GM08714 (cell line): ENCODE measurements around the gene NUDT9.
"Not testable (repeated sequence)": the region's sequence is repeated elsewhere in the genome, so short reads cannot be mapped to it uniquely, and the experiment has no call there.

ENCODE experiments used
- H3K4me3 ChIP-seq: fragments of 200-500 bp; sonication (Bioruptor generic); 2 replicates; pipeline ENCODE4 v1.5.1; 2014; ENCODE audit warnings: mild to moderate bottlenecking, low read length, inconsistent platforms
- ZNF274 ChIP-seq: IDR thresholded peaks from 2 replicates; pipeline ENCODE4 v1.6.1; 2012; ENCODE audit warnings: mild to moderate bottlenecking, low read depth, low read length

Gene NUDT9

DNA sequence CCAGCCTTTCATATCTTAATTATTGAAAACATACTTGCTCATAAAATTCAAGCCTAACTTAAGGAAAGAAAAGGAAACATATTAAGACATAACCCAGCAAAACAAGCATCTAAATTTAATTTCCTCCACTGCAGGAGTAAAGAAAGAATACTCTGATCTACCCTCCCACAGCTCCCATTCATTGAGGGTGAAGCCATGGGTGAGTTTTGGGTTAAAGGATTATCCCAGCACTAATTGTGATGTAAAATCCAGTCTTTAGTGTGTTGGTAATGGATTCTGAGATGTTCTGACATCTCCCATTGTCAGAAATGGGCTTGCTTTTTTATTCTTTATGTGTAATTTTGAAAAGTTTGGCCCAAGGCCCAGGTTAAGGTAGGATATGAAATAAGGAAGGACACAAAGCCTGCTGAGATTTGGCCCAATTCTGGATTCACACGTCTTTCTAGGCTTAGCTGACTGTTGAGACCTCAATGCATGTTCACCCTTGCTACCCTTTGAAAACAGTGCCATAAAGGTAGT, 56.4 kb downstream of the NUDT9 start:
- TF ChIP-seq ZNF274, result no peak
- H3K4me3 ChIP-seq, result no peak overlapping the region

DNA sequence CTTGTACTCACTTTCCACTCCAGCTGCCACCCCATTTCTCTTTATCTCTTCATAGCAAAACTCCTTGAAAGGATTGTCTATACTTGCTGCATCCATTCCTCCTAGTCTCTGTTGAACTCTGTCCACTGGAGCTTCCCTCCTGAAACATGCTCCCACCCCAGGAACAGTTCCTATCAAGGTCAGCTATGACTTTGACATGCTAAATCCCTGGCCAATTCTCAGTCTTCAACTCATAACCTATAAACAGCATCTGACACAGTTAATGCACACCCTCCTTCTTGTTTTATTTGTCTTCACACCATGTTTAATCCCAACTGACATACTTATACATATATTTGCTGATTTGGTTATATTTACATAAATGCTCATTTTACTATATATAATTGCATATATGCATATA, 59.0 kb downstream of the NUDT9 start:
- H3K4me3 ChIP-seq, result no peak overlapping the region
- no peak for TF ChIP-seq ZNF274

- H3K4me3 ChIP-seq, result not testable (repeated sequence)
These were observed 60.9 kb downstream of the NUDT9 start for GRCh38 chr4:87483247-87483646.

DNA sequence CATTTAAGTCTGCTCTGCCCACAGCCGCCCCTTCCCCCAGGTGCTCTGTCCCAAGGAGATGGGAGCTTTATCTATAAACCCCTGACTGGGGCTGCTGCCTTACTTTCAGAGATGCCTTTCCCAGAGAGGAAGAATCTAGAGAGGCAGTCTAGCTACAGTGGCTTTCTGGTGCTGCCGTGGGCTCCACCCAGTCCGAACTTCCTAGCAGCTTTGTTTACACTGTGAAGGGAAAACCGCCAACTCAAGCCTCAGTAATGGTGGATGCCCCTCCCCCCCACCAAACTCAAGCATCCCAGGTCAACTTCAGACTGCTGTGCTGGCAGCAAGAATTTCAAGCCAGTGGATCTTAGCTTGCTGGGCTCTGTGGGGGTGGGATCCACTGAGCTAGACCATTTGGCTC, 66.3 kb downstream of the NUDT9 start:
- H3K4me3 ChIP-seq, result not testable (repeated sequence)

- TF ChIP-seq ZNF274, result no peak
- no peak overlapping the region for H3K4me3 ChIP-seq
These were observed 67.3 kb downstream of the NUDT9 start for GRCh38 chr4:87489678-87490077.

GRCh38 chr4:87490664-87491369, 68.4 kb downstream of the NUDT9 start:
- H3K4me3 ChIP-seq, result no peak overlapping the region
- TF ChIP-seq ZNF274, result no peak

DNA sequence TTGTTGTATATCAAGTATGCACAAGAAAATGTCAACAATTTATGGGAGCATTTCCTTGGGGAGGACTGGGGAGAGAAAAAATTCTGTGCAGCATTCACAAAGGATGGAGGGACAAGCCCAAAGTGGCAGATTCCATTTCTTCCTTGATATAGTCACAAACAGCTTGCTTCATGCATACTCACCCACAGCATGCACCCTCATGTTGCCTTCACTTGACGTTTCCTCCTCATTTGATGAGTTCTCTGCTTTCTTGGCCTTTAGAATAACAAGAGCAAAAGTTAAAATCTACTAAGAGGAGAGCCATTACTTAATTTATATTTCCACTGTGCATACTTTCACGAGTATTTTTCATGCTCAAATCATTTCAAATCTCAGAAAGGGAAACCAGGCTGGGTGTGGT, 69.1 kb downstream of the NUDT9 start:
- no peak overlapping the region for H3K4me3 ChIP-seq
- TF ChIP-seq ZNF274, result no peak

GRCh38 chr4:87491851-87492250, 69.5 kb downstream of the NUDT9 start:
- H3K4me3 ChIP-seq, result not testable (repeated sequence)

- TF ChIP-seq ZNF274, result no peak
- no peak overlapping the region for H3K4me3 ChIP-seq
These were observed 70.7 kb downstream of the NUDT9 start for GRCh38 chr4:87493115-87493514.

DNA sequence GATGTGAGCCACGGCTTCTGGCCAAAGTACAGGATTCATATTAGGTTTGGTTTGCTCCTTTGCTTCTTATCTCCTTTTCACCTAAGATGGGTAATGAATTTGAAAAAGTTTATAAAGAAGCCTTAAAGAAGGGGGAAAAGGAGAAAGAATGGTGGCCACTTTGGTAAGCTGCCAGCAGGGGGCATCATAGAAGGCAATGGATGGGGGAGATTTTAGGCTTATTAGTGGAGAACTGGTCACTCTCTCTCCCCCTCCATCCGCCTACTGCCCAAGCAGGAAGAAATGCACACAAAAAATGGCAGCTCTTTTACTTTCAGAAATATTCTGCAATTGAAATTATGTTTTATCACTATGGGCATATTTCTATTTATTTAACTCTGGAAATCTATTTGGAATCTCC, 74.8 kb downstream of the NUDT9 start:
- H3K4me3 ChIP-seq, result no peak overlapping the region
- TF ChIP-seq ZNF274, result no peak

- no peak for TF ChIP-seq ZNF274
- H3K4me3 ChIP-seq, result no peak overlapping the region
These were observed 75.2 kb downstream of the NUDT9 start for GRCh38 chr4:87497578-87497977.

DNA sequence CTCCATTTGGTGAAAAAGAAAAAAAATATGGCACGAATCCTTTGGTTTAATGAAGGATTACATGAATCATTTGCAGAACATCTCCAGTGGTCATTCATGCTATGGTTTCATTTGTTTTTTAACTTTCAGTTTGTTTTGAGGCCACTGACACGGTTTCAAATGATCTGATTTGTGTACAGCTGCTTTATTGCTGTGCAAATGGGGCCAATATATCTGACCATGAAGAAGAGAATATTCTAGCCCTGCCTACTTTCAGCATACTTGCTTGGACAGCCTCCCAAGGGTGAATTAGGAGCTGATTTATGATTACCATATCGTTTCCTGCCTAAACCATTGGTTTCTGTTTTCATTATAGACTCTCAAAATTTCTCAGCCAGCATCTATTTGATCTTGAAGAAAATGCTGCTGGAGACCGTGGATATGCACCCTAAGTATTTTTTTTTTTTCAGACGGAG, 76.1 kb downstream of the NUDT9 start:
- no peak overlapping the region for H3K4me3 ChIP-seq
- TF ChIP-seq ZNF274, result no peak

GRCh38 chr4:87499403-87500091, 77.2 kb downstream of the NUDT9 start:
- no peak for TF ChIP-seq ZNF274
- H3K4me3 ChIP-seq, result no peak overlapping the region

DNA sequence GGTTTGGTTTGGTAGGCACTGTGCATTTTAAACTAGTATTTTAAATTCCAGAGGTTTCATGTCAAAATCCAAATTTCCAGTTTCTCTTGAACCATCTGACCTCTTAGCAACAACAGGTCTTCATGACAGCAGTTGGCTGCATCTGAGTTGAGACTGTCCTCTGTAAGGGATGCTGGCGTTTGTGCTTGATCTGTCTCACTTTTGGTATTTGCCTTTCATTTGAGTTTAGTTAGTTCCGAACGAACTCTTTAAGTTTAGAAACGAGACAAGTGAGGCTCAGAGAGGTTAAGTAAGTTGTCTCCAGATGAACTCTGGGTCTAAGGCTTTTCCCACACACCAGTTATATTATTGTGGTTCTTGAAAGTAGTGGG, 77.7 kb downstream of the NUDT9 start:
- H3K4me3 ChIP-seq, result no peak overlapping the region
- TF ChIP-seq ZNF274, result no peak

DNA sequence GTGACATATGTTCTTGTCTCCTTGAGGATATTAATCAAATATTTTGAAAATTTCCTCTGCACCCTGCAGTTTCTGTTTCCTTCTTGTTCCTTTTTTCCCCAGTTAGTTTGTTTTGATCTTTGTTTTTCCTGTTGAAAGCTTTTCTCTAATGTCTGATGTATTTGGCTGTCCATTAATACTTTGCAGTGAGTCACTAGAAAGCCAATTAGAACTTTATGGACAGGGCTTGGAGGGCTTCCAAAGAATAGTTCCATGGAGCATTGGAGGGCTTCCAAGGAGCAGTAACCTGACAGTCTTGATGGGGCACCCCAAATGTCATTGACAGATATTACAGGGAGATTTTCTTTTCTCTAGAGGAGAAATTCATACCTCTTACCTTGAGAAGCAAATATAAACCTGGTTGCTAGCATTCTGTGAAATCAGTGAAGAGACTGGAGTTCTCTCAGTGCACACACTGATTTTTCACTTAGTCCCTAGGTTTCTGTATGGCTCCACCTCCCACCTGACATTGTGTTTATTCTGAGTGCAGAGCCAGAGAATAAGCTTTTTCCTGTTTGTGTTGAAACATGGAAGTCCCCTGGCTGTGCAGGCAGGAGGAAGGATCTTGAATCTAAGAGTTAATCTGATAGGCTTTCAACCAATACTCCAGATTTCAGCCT, 80.3 kb downstream of the NUDT9 start:
- no peak for TF ChIP-seq ZNF274
- H3K4me3 ChIP-seq, result no peak overlapping the region
